AG04449 (cell line): ENCODE results near the gene WDR33.

Source experiments
- CTCF ChIA-PET: fragments of 350-600 bp; formaldehyde crosslinking; extraction: SDS; loops from one replicate; lab custom pipeline; 2021; ENCODE audit warnings: antibody characterized with exemption; lab: Yijun Ruan, JAX
- POLR2A ChIA-PET: fragments of 400-600, 350-600 bp; formaldehyde crosslinking; extraction: SDS; loops from one replicate; lab custom pipeline; 2020; ENCODE audit warnings: antibody characterized with exemption, inconsistent platforms; lab: Yijun Ruan, JAX
- DNase-seq: peaks from one replicate; pipeline ENCODE4 v3.0.0-alpha.2; 2010; ENCODE audit warnings: low read depth, low spot score
- H3K4me3 ChIP-seq: 2 replicates; pipeline ENCODE4 v1.5.1; 2011; ENCODE audit warnings: low read depth, mild to moderate bottlenecking, control low read depth, low read length
- CTCF ChIP-seq: IDR thresholded peaks from one replicate; pipeline ENCODE4 v1.5.1; 2011; ENCODE audit warnings: mild to moderate bottlenecking, moderate library complexity, low read length, control low read depth, inconsistent platforms; ENCODE audit not compliant: insufficient read depth; ENCODE audit errors: missing control alignments

WDR33 gene

GRCh38 chr2:127671557-127672302 lies 139.2 kb downstream of the WDR33 start:
- no peak for TF ChIP-seq CTCF
- no peak overlapping the region for H3K4me3 ChIP-seq
- CTCF ChIA-PET: interaction anchor here (1.2 kb wide), 1 partner anchor 81 kb away, joined by 3 read pairs; no protein-coding TSS in a partner anchor
- DNase-seq: no peak
- POLR2A ChIA-PET: interaction anchor here (1.5 kb wide), 1 partner anchor 30 kb away, joined by 4 read pairs; the partner anchor contains the start of gene SFT2D3

GRCh38 chr2:127670957-127671290 lies 140.0 kb downstream of the WDR33 start:
- no peak for DNase-seq
- CTCF ChIA-PET: no interaction called here
- POLR2A ChIA-PET: interaction anchor here (1.5 kb wide), 1 partner anchor 31 kb away, joined by 4 read pairs; the partner anchor contains the start of gene SFT2D3
- H3K4me3 ChIP-seq: no peak overlapping the region
- no peak for TF ChIP-seq CTCF

- CTCF ChIA-PET: interaction anchor here (0.6 kb wide), 1 partner anchor 15 kb away, joined by 3 read pairs; no protein-coding TSS in a partner anchor
- POLR2A ChIA-PET: no interaction called here
- peak; percentile 0 for DNase-seq
- no peak overlapping the region for H3K4me3 ChIP-seq
- no peak for TF ChIP-seq CTCF
Observed at GRCh38 chr2:127670055-127670956, 140.7 kb downstream of the WDR33 start.

GRCh38 chr2:127669056-127669455 lies 141.9 kb downstream of the WDR33 start:
- CTCF ChIA-PET: no interaction called here
- TF ChIP-seq CTCF: no peak
- POLR2A ChIA-PET: no interaction called here

GRCh38 chr2:127665267-127665893 lies 145.6 kb downstream of the WDR33 start:
- DNase-seq: no peak
- POLR2A ChIA-PET: no interaction called here

More at GRCh38 chr2:127669056-127669455, 141.9 kb downstream of the WDR33 start:
- no peak for DNase-seq
- H3K4me3 ChIP-seq: no peak overlapping the region

More at GRCh38 chr2:127665267-127665893, 145.6 kb downstream of the WDR33 start:
- CTCF ChIA-PET: interaction anchor here (1.4 to 3.4 kb wide), 2 partner anchors 15 kb away, joined by 4 to 21 read pairs; no protein-coding TSS in a partner anchor
- no peak overlapping the region for H3K4me3 ChIP-seq
- no peak for TF ChIP-seq CTCF
